Smooth muscle cell (in vitro differentiated cells): ENCODE results near the gene STARD13. TPM values are rescaled to one million over a fixed set of nuclear protein-coding genes. Genes with fewer than 3 reads are reported as not detected.

Experiments used
- DNase-seq: peaks from one replicate; lab custom pipeline; 2025; ENCODE audit not compliant: unreplicated experiment; lab: John Stamatoyannopoulos, UW
- H2AFZ ChIP-seq: fragments of 200-600 bp; sonication (generic); 2 replicates; pipeline ENCODE4 v1.6.0; 2016; ENCODE audit warnings: antibody characterized with exemption, low read depth, mild to moderate bottlenecking
- H3F3A ChIP-seq: fragments of 200-600 bp; sonication (generic); 2 replicates; pipeline ENCODE4 v1.6.0; 2017; ENCODE audit warnings: antibody characterized with exemption, low read depth
- H3K27ac ChIP-seq: fragments of 200-600 bp; sonication (generic); 2 replicates; pipeline ENCODE4 v1.5.1; 2016; ENCODE audit warnings: low read depth, mild to moderate bottlenecking
- H3K27me3 ChIP-seq: fragments of 200-600 bp; sonication (generic); 2 replicates; pipeline ENCODE4 v1.6.1; 2016; ENCODE audit warnings: low read depth, mild to moderate bottlenecking
- H3K36me3 ChIP-seq: fragments of 200-600 bp; sonication (generic); 2 replicates; pipeline ENCODE4 v1.5.1; 2016; ENCODE audit warnings: low read depth
- H3K4me1 ChIP-seq: fragments of 200-600 bp; sonication (generic); 2 replicates; pipeline ENCODE4 v1.5.1; 2016; ENCODE audit warnings: low read depth
- H3K4me2 ChIP-seq: fragments of 200-600 bp; sonication (generic); 2 replicates; pipeline ENCODE4 v1.6.0; 2016; ENCODE audit warnings: mild to moderate bottlenecking
- H3K4me3 ChIP-seq: fragments of 200-600 bp; sonication (generic); 2 replicates; pipeline ENCODE4 v1.5.1; 2016; ENCODE audit warnings: mild to moderate bottlenecking
- H3K79me2 ChIP-seq: fragments of 200-600 bp; sonication (generic); 2 replicates; pipeline ENCODE4 v1.6.0; 2016; ENCODE audit warnings: low read depth, mild to moderate bottlenecking
- H3K9ac ChIP-seq: fragments of 200-600 bp; sonication (generic); 2 replicates; pipeline ENCODE4 v1.6.0; 2016; ENCODE audit warnings: low read depth
- H3K9me3 ChIP-seq: fragments of 200-600 bp; sonication (generic); replicated peaks from 2 replicates; pipeline ENCODE4 v1.5.1; 2016; ENCODE audit warnings: low read depth
- H4K20me1 ChIP-seq: fragments of 200-600 bp; sonication (generic); 2 replicates; pipeline ENCODE4 v1.6.0; 2016; ENCODE audit warnings: low read depth
- CTCF ChIP-seq: fragments of 200-600 bp; sonication (generic); IDR thresholded peaks from 2 replicates; pipeline ENCODE4 v1.5.1; 2017; ENCODE audit warnings: borderline replicate concordance, mild to moderate bottlenecking, antibody characterized with exemption; ENCODE audit not compliant: insufficient read depth, poor library complexity, severe bottlenecking
- WGBS: methylation state at CpG from one replicate; pipeline ENCODE4 v1.1.7; 2016; ENCODE audit warnings: low lambda C conversion rate; 5-methylcytosine and 5-hydroxymethylcytosine counted together
- polyA plus RNA-seq: library from polyadenylated mRNA; unstranded; fragments of >200 nt; fragmentation: Nextera tagmentation; extraction: Ambion mirVana; gene quantifications from 2 replicates; pipeline ENCODE4 v1.2.1, GENCODE V29; 2016
- total RNA-seq: library from RNA; depleted of rRNA; stranded (reverse); fragments of >200 nt; gene quantifications from 2 replicates; pipeline ENCODE4 v1.2.3, GENCODE V29; 2014

STARD13 gene
- total and polyA plus RNA-seq, 2 experiments from 2014 or later, result 12.4 to 18.8 TPM

- Histone ChIP-seq H3K9me3 (no peaks in the 10 kb centered on the region), H3K4me2 (no peak overlapping the region), H3K36me3 (no peaks in the 10 kb centered on the region), H3K4me3 (no peak overlapping the region), H3K27me3 (no peaks in the 10 kb centered on the region), H3K79me2 (peaks cover 40% of the 10 kb centered on the region), H3K27ac (no peak overlapping the region), H4K20me1 (no peaks in the 10 kb centered on the region), H2AFZ (no peak overlapping the region), H3K4me1 (no peaks in the 10 kb centered on the region), H3K9ac (no peak overlapping the region), H3F3A (no peaks in the 10 kb centered on the region)
- no peak for TF ChIP-seq CTCF
- DNase-seq, result no peak
- WGBS, result 96% methylated on average over 8 of the region's 8 CpGs
Measured at GRCh38 chr13:33202644-33203169, 82.8 kb downstream of the STARD13 start.

- no peak overlapping the region for H3K4me3 ChIP-seq
- H3K79me2 ChIP-seq, result peaks cover 46% of the 10 kb centered on the region
- no peaks in the 10 kb centered on the region for H3K4me1 ChIP-seq
- H4K20me1 ChIP-seq, result no peaks in the 10 kb centered on the region
- no peak overlapping the region for H2AFZ ChIP-seq
- no peak overlapping the region for H3K4me2 ChIP-seq
- H3K36me3 ChIP-seq, result no peaks in the 10 kb centered on the region
- no peaks in the 10 kb centered on the region for H3K27me3 ChIP-seq
- DNase-seq, result no peak
- no peak overlapping the region for H3K27ac ChIP-seq
- 90% methylated on average over 1 of the region's 1 CpG for WGBS
- no peak overlapping the region for H3K9ac ChIP-seq
- no peaks in the 10 kb centered on the region for H3F3A ChIP-seq
- no peaks in the 10 kb centered on the region for H3K9me3 ChIP-seq
- TF ChIP-seq CTCF, result no peak
Measured at GRCh38 chr13:33201659-33202058, 83.9 kb downstream of the STARD13 start.

GRCh38 chr13:33199289-33199850, 86.2 kb downstream of the STARD13 start:
- H3K27ac ChIP-seq, result peak overlapping the region; percentile 41
- no peak for DNase-seq

More at GRCh38 chr13:33199289-33199850, 86.2 kb downstream of the STARD13 start:
- TF ChIP-seq CTCF, result no peak
- WGBS, result 59% methylated on average over 2 of the region's 2 CpGs
- H3K4me1 ChIP-seq, result peaks cover 2% of the 10 kb centered on the region
- no peaks in the 10 kb centered on the region for H3K9me3 ChIP-seq
- no peak overlapping the region for H3K4me3 ChIP-seq
- peaks cover 50% of the 10 kb centered on the region for H3K79me2 ChIP-seq
- H3K4me2 ChIP-seq, result no peak overlapping the region
- H3F3A ChIP-seq, result peaks cover 4% of the 10 kb centered on the region
- H3K27me3 ChIP-seq, result no peaks in the 10 kb centered on the region
- no peak overlapping the region for H3K9ac ChIP-seq
- no peaks in the 10 kb centered on the region for H3K36me3 ChIP-seq
- no peaks in the 10 kb centered on the region for H4K20me1 ChIP-seq
- no peak overlapping the region for H2AFZ ChIP-seq
